SKM-1 (cell line): ENCODE results near the gene VPS72.
"Not testable (repeated sequence)": the region's sequence is repeated elsewhere in the genome, so short reads cannot be mapped to it uniquely, and the experiment has no call there.

Source experiments
- DNase-seq: peaks from one replicate; lab custom pipeline; 2025; ENCODE audit not compliant: unreplicated experiment; lab: John Stamatoyannopoulos, UW

VPS72 gene

GRCh38 chr1:151189637-151190445 lies at the start of gene VPS72:
Gene VPS72, minus strand, starts transcription at chr1:151190197. Its CDS starts 76 bp downstream, at chr1:151190121.
- DNase-seq: peak; percentile 98

- DNase-seq: no peak
Observed at GRCh38 chr1:151238467-151238739, 48.4 kb upstream of the VPS72 start.

GRCh38 chr1:151237678-151238466 lies 47.9 kb upstream of the VPS72 start:
- DNase-seq: no peak

GRCh38 chr1:151235235-151235634 lies 45.2 kb upstream of the VPS72 start:
- DNase-seq: no peak

GRCh38 chr1:151222130-151222529 lies 32.1 kb upstream of the VPS72 start:
- DNase-seq: no peak

- no peak for DNase-seq
Observed at GRCh38 chr1:151221616-151222015, 31.6 kb upstream of the VPS72 start.

- no peak for DNase-seq
Observed at GRCh38 chr1:151213560-151213959, 23.6 kb upstream of the VPS72 start.

GRCh38 chr1:151211972-151212705 lies 22.1 kb upstream of the VPS72 start:
- DNase-seq: no peak

GRCh38 chr1:151210830-151211229 lies 20.8 kb upstream of the VPS72 start:
- DNase-seq: no peak

GRCh38 chr1:151205381-151205965 lies 15.5 kb upstream of the VPS72 start:
- DNase-seq: not testable (repeated sequence)

GRCh38 chr1:151199873-151200581 lies 10.0 kb upstream of the VPS72 start:
- DNase-seq: no peak

GRCh38 chr1:151198254-151199127 lies 8.5 kb upstream of the VPS72 start, which contains the start of gene PIP5K1A:
Gene PIP5K1A, plus strand, starts transcription at chr1:151198552. Its CDS starts 445 bp downstream, at chr1:151198997.
- DNase-seq: peak; percentile 99

GRCh38 chr1:151197863-151198253 lies 7.9 kb upstream of the VPS72 start:
- DNase-seq: no peak

- peak; percentile 64 for DNase-seq
Observed at GRCh38 chr1:151196292-151196800, 6.3 kb upstream of the VPS72 start.

GRCh38 chr1:151194894-151195594 lies 5.0 kb upstream of the VPS72 start:
- peak; percentile 64 for DNase-seq

- DNase-seq: no peak
Observed at GRCh38 chr1:151193856-151194255, 3.9 kb upstream of the VPS72 start.

GRCh38 chr1:151193304-151193703 lies 3.3 kb upstream of the VPS72 start:
- DNase-seq: no peak

- DNase-seq: no peak
Observed at GRCh38 chr1:151192047-151192446, 2.0 kb upstream of the VPS72 start.

- not testable (repeated sequence) for DNase-seq
Observed at GRCh38 chr1:151188667-151189066, 1.3 kb downstream of the VPS72 start.
